HG02885 (cell line): ENCODE data around the gene GRIFIN.
A peak's percentile ranks its signal among the peaks of the same experiment; 100 is the strongest.

ENCODE experiments used
- ATAC-seq: cut with Tn5 transposase; IDR thresholded peaks from one replicate; pipeline ENCODE4 v1.9.1; 2021; ENCODE audit warnings: mild to moderate bottlenecking; ENCODE audit not compliant: unreplicated experiment, poor library complexity

Gene GRIFIN

GRCh38 chr7:2513702-2514101 lies 37.5 kb upstream of the GRIFIN start:
- no peak for ATAC-seq

DNA sequence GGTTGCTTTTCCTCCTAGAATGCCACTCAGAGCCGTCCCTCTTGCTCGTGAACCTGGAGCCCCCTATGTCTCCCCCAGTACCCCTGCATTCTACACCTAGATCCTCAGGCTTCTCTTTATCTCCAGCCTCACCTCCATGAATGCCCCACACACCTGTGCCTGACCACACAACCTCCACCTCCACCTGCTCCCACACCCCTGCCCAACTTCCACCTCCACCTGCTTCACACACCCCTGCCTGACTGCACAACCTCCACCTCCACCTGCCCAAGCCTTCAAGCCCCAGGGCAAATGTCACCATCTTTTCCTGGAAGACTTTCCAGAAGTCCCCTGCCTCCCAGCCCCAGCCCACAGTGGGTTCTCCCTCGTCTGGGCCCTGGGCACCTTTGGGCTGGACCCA lies 36.5 kb upstream of the GRIFIN start:
- ATAC-seq: no peak

DNA sequence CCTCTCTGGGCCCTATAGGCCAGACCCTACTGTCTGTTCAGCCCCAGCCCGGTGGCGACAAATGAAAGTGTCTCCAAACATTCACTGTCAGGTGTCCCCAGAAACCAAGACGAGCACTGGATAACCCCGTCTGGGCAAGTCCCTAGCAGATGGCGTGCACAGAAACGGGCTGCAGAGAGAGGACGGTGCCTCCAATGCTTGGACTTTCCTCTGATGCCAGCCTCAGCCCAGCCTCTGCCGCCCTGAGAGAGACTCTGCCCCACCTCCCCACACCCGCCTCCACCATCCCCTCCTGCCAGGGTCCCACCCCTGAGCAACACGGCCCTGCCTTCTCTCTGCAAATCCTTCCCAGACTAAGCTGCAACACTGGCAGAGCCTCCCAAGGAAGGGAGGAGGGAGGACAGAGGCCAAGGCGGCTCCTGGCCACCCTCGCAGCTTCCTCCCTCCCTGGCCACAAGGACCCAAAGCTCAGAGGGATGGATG lies 36.0 kb upstream of the GRIFIN start:
- ATAC-seq: no peak

- ATAC-seq: no peak
Measured at GRCh38 chr7:2511769-2512168, 35.6 kb upstream of the GRIFIN start.

DNA sequence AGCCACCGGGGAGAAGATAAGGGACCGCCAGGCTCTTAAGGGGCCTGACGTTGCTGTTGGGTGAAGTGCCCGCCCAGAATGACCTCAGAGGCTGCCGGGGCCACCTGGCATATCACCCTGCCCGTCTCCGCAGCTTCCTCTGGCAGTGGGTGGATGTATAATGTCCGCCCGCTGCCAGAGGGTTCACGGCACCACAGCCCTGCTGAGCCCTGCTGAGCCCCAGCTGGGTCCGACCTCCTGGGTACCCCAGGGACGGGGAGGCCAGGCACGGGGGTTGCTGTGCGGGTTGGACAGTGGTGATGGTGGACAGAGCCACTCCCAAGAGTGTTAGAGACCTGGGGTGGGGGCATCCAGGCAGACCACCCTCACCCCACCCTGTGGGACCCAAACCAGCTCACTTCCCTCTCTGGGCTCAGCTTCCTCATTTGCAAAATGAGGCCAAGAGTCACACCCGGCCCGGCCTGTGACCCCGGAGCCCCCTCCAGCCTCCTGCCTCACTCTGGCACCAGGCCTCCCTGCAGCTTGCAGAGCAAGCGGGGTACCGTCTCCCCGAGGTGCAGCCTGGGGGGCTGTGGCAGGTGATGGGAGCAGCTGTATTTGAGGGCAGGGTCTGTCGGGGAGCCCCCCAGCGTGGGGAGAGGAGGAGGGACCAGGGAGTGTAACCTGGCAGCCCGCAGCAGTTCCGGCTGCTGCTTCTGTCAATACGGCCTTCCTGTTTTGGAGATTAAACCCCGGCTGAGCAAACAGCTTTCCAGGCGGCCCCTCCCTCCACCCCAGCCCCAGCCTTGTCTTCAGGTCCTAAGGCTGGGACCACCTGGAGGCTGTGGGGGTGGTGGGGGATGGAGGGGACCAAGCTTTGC lies 34.9 kb upstream of the GRIFIN start:
- ATAC-seq: no peak

DNA sequence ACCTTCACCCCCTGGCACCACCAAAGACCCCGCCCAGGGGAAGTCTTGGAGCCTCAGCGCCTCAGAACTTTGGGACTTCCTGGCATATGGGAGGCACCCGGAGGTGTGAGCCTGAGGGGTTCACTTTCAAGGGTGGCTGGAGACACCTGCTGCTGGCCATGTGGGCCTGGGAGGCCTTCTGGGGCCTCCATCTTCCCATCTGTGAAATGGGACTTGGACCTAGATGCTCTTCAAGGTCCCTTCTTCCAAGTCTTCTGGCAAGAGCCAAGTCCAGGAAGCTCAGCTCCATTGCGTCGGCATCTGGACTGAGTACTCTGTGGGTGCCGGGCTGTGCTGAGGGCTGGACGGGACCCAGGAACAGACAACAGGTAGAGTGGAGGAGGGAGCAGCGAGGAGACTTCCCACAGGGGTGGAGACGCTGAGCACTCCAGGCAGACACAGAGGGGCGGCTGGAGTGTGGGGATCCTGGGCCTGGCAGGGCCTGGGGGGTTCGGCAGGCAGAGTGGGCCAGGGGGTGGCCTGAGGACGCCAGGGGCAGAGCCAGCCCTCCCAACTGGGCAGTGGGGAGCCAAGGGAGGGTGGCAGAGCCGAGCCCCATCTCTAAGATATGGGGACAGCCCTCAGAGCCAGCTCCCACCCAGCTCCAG lies 34.1 kb upstream of the GRIFIN start:
- no peak for ATAC-seq

GRCh38 chr7:2509298-2509906 lies 33.2 kb upstream of the GRIFIN start:
- ATAC-seq: no peak

DNA sequence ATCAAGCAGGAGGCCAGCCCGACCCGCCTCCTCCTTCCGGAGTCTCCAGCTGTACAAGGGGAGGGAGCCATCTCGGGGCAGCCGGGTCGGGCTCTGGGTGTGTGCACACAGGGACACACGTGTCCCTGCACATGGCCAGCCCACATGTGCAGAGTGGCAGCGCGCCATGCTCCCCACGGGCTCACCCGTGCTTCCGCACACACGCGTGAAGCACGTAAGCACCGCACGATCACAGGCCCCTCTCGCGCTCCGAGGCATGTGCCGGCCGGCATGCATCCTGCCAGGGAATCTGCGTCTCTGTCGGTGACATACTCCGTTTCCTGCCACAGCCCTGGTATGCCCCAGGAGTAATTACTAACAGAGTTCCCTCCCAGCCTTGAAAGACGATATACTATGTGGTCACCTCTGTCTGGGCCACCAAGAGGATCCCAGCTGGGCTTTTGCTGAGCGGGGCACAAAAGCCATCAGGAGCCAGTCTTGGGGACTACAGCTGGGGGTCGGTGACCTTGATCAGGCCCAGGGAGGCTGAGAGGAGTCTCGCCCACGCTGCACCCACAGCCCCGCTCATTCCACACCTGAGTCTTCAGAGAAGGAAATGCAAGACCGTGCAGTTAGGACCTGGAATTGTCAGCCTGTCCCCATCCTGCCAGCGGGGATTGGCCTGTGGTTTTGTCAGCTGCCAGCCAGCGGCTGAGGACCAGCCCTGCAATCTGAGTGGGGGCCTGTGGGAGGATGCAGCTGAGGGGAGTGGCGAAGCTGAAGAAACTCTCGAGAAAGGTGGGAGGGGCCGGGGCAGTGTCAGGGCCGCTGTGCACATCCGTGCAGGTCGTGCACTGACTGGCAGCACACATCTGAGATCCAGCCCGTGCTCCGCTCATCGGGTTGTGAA lies 32.4 kb upstream of the GRIFIN start:
- peak; percentile 41 for ATAC-seq

- ATAC-seq: no peak
Measured at GRCh38 chr7:2507917-2508306, 31.7 kb upstream of the GRIFIN start.

GRCh38 chr7:2507208-2507916 lies 31.2 kb upstream of the GRIFIN start:
- no peak for ATAC-seq

- no peak for ATAC-seq
Measured at GRCh38 chr7:2505401-2505800, 29.2 kb upstream of the GRIFIN start.

DNA sequence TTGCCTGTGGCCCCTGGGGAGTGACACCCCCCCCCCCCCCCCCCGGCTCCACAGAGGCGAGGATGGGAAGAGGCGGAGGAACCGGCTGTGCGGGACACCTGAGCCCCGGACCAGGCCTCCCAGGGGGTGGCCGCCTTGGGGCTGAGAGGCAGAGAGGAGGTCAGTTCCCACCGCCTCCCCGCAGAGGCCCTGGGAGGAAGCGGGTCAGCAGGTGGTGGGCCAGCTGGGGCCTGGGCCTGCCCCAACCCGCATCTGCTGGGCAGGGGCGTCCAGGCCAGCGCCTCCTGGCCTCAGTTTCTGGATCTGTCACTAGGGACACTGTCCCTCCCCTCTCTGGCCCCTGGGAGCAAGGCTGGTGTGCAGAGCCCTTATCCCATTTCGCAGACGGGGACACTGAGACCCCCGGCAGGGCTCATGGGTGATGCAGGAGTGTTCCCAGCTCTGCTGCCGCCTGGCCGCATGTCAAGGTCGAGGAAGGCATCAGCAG lies 28.7 kb upstream of the GRIFIN start:
- no peak for ATAC-seq

- no peak for ATAC-seq
Measured at GRCh38 chr7:2504128-2504888, 28.1 kb upstream of the GRIFIN start.

GRCh38 chr7:2503056-2503941 lies 27.1 kb upstream of the GRIFIN start:
- no peak for ATAC-seq

DNA sequence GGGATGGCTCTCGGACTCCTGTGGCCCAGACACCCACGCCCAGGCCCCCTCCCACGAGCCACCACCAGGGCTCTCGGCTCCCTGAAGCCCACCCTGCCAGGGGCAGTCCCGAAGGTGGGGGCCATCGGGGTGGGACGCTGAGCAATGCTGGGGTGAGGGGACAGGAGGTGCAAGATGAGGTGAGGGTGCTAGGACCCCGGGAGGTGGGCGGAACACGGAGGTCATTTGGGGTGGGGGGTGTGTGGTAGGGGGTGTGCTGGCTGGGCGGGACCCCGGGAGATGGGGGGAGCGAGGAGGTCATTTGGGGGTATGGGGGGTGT lies 26.4 kb upstream of the GRIFIN start:
- ATAC-seq: no peak

DNA sequence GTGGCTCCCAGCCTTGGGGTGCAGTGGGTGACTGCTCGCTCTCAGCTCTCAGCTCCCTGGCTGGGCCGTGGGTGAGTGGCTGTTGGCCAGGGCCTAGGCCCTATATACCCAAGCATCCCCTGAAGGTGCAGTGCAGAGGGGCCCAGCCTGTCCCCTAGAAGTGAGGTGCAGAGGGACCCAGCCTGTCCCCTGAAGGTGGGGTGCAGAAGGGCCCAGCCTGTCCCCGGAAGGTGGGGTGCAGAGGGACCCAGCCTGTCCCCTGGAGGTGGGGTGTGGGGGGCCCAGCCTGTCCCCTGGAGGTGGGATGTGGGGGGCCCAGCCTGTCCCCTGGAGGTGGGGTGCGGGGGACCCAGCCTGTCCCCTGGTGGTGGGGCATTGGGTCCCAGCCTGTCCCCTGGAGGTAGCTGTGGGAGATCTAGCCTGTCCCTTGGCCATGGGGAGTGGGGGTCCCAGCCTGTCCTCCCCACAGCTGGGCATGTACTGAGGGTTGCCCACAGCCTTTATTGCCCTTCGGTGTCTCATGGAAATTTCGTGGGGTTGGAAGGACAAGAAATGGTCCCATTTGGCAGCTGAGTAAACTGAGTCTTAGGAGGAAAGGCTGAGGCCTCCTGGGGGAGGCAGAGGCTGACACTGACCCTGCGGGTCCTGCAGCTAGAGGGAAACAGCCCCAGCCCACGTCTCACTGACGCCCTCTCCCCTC lies 25.9 kb upstream of the GRIFIN start:
- no peak for ATAC-seq

GRCh38 chr7:2500701-2501100 lies 24.5 kb upstream of the GRIFIN start:
- no peak for ATAC-seq
